K562 (cell line): ENCODE measurements around the gene ZSWIM1. TPM values are rescaled to one million over a fixed set of nuclear protein-coding genes. Genes with fewer than 3 reads are reported as not detected.

Experiments
- AFF4 ChIP-seq: sonication (generic); formaldehyde crosslinking; IDR thresholded peaks from 2 replicates; pipeline ENCODE4 v1.8.0; 2023; ENCODE audit warnings: mild to moderate bottlenecking, missing genetic modification reagents
- E2F1 ChIP-seq: sonication (generic); formaldehyde crosslinking; IDR thresholded peaks from 2 replicates; pipeline ENCODE4 v1.8.1; 2023; ENCODE audit warnings: mild to moderate bottlenecking, missing genetic modification reagents, moderate library complexity
- FOXK2 ChIP-seq, 2 experiments: fragments of 450-650 bp; IDR thresholded peaks in 1 of 2; conservative IDR thresholded peaks in 1 of 2; 2 replicates each; pipeline ENCODE4 v1.6.1; 2016; ENCODE audit warnings: low read depth in 2 of 2, mild to moderate bottlenecking in 1 of 2
- GABPB1 ChIP-seq: sonication (generic); formaldehyde crosslinking; IDR thresholded peaks from 2 replicates; pipeline ENCODE4 v1.8.0; 2022; ENCODE audit warnings: mild to moderate bottlenecking, missing genetic modification reagents
- HNRNPK ChIP-seq: fragments of 200-400 bp; formaldehyde crosslinking; IDR thresholded peaks from one replicate; pipeline ENCODE4 v1.6.1; 2018; ENCODE audit warnings: mild to moderate bottlenecking, low read depth, low read length; ENCODE audit not compliant: poor library complexity, severe bottlenecking
- KLF16 ChIP-seq: IDR thresholded peaks from 2 replicates; pipeline ENCODE4 v1.6.1; 2016; ENCODE audit warnings: antibody characterized with exemption
- MAFG ChIP-seq: fragments of 450-650 bp; conservative IDR thresholded peaks from 2 replicates; pipeline ENCODE4 v1.6.1; 2016; ENCODE audit warnings: missing genetic modification characterization, missing compliant biosample characterization
- NFE2L1 ChIP-seq: fragments of 450-650 bp; IDR thresholded peaks from 2 replicates; pipeline ENCODE4 v1.6.1; 2016; ENCODE audit warnings: missing genetic modification characterization, low read depth, mild to moderate bottlenecking, missing compliant biosample characterization, moderate library complexity, borderline replicate concordance
- NR3C1 ChIP-seq: sonication (generic); formaldehyde crosslinking; IDR thresholded peaks from 2 replicates; pipeline ENCODE4 v1.8.1; 2022; ENCODE audit warnings: missing genetic modification reagents
- PHF20 ChIP-seq: fragments of 450-650 bp; IDR thresholded peaks from 2 replicates; pipeline ENCODE4 v1.6.1; 2018; ENCODE audit not compliant: partially characterized antibody
- RAD51 ChIP-seq: fragments of 450-650 bp; IDR thresholded peaks from 2 replicates; pipeline ENCODE4 v1.7.1; 2016; ENCODE audit warnings: low read depth, mild to moderate bottlenecking, borderline replicate concordance
- SFPQ ChIP-seq: fragments of 200-400 bp; formaldehyde crosslinking; IDR thresholded peaks from 2 replicates; pipeline ENCODE4 v1.6.1; 2017; ENCODE audit warnings: mild to moderate bottlenecking, low read depth, low read length, moderate library complexity
- TCF3 ChIP-seq: sonication (generic); formaldehyde crosslinking; IDR thresholded peaks from 2 replicates; pipeline ENCODE4 v1.4.0; 2020; ENCODE audit warnings: mild to moderate bottlenecking, missing genetic modification reagents
- ZBTB5 ChIP-seq: fragments of 450-650 bp; IDR thresholded peaks from 2 replicates; pipeline ENCODE4 v1.6.1; 2017; ENCODE audit warnings: antibody characterized with exemption
- ZNF133 ChIP-seq: fragments of 250-450 bp; sonication (Bioruptor Pico); IDR thresholded peaks from 2 replicates; pipeline ENCODE4 v1.4.0; 2020; ENCODE audit warnings: mild to moderate bottlenecking
- ZNF280B ChIP-seq: fragments of 250-450 bp; sonication (Bioruptor Pico); IDR thresholded peaks from 2 replicates; pipeline ENCODE4 v1.5.1; 2021; ENCODE audit warnings: mild to moderate bottlenecking
- ZNF778 ChIP-seq: fragments of 450-650 bp; formaldehyde crosslinking; IDR thresholded peaks from 2 replicates; pipeline ENCODE4 v1.4.0; 2020; ENCODE audit warnings: mild to moderate bottlenecking, moderate library complexity
- ZNF79 ChIP-seq: fragments of 250-450 bp; sonication (Bioruptor Pico); IDR thresholded peaks from 2 replicates; pipeline ENCODE4 v1.4.0; 2020; ENCODE audit warnings: low read depth, mild to moderate bottlenecking, moderate library complexity
- ZZZ3 ChIP-seq: fragments of 450-650 bp; IDR thresholded peaks from 2 replicates; pipeline ENCODE4 v1.6.1; 2016; ENCODE audit warnings: antibody characterized with exemption, mild to moderate bottlenecking, moderate library complexity
- polyA plus RNA-seq, 8 experiments: library from polyadenylated mRNA; depleted of rRNA in 4 of 8; stranded (reverse) in 5 of 8; unstranded in 3 of 8; fragments of >200 nt; fragmentation: Nextera tagmentation in 2 of 8; fragmentation: Illumina TruSeq in 1 of 8; extraction: Ambion mirVana in 2 of 8; extraction: Trizol in 1 of 8; gene quantifications; 2 replicates each; pipeline versions ENCODE4 v1.2.1 to v1.2.3, GENCODE V29; 2011 to 2014; ENCODE audit warnings: inconsistent platforms in 1 of 8, missing spikeins in 1 of 8
- total RNA-seq, 7 experiments: library from RNA; depleted of rRNA in 6 of 7; stranded (reverse); fragments of >200 nt in 6 of 7; fragmentation: Illumina TruSeq in 2 of 7; extraction: Trizol in 2 of 7; gene quantifications; 2 replicates each; pipeline versions ENCODE4 v1.2.1 to v1.2.3, GENCODE V29; 2011 to 2021; ENCODE audit warnings: low replicate concordance in 1 of 7

ZSWIM1 gene
- total and polyA plus RNA-seq, 9 of the 15 experiments (the other 6 are each of a cell fraction or from before 2014, with no cell fraction given): 2.5 to 15.6 (median 9.5) TPM

- TF ChIP-seq AFF4 (CRISPR knock-in tag) (no peak), KLF16 (no peak), HNRNPK (no peak), FOXK2 (conservative IDR thresholded peaks at IDR 0.05 in 1 of 2, IDR thresholded peaks at IDR 0.05 in 1 of 2; ENCODE audit: low read depth in 2 of 2) (peak; percentile 43 to 55; a peak in 2 of 4 replicates), PHF20 (no peak), NR3C1 (CRISPR knock-in tag) (no peak), TCF3 (CRISPR knock-in tag) (peak; percentile 92), E2F1 (CRISPR knock-in tag) (no peak), ZNF280B (CRISPR knock-in tag) (no peak), ZBTB5 (no peak), GABPB1 (CRISPR knock-in tag) (0 out of 2 replicates have a peak, but pooled peaks have one; percentile 22), MAFG (tag) (peak; percentile 17; the same call in 1 of the 2 replicates), ZNF133 (CRISPR knock-in tag) (no peak), NFE2L1 (tag) (no peak), ZZZ3 (no peak), ZNF778 (CRISPR knock-in tag) (no peak), SFPQ (no peak), RAD51 (no peak), ZNF79 (CRISPR knock-in tag) (no peak)
Measured at GRCh38 chr20:45850926-45851325, 30.1 kb upstream of the ZSWIM1 start (continued).
